GF-D8 (cell line): Measurements from ENCODE around the gene EEF2K.

Experiments
- DNase-seq: peaks from one replicate; lab custom pipeline; 2025; lab: John Stamatoyannopoulos, UW

The EEF2K gene

DNA sequence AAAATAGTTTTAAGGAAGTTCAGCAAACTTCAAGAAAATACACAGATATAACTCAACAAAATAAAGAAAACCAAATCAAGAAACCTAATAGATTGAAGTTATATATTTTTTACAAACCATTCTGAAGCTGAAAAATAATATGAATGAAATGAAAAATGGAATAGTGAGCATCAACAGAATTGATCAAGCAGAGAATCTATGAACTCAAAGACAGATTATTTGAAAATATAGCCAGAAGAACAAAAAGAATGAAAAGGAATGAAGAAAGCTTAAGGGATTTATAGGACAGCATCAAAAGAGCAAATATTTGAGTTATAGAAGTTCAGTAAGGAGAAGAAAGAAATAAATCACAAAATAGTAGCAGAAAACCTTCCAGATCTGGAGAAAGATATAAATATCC, 130.5 kb downstream of the EEF2K start:
- DNase-seq = no peak

DNA sequence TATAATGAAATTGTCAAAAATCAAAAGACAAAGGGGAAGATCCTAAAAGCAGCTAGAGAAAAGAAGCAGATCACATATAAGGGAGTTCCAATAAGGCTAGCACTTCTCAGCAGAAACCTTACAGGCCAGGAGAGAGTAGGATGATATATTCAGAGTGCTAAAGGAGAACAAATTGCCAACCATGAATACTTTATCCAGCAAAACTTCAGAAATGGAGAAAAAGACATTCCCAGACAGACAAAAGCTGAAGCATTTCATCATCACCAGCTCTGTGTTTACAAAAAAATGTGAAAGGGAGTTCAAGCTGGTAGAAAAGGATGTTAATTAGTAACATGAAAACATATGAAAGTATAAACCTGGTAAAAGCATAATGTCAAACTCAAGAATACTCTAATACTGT, 131.0 kb downstream of the EEF2K start:
- no peak for DNase-seq

DNA sequence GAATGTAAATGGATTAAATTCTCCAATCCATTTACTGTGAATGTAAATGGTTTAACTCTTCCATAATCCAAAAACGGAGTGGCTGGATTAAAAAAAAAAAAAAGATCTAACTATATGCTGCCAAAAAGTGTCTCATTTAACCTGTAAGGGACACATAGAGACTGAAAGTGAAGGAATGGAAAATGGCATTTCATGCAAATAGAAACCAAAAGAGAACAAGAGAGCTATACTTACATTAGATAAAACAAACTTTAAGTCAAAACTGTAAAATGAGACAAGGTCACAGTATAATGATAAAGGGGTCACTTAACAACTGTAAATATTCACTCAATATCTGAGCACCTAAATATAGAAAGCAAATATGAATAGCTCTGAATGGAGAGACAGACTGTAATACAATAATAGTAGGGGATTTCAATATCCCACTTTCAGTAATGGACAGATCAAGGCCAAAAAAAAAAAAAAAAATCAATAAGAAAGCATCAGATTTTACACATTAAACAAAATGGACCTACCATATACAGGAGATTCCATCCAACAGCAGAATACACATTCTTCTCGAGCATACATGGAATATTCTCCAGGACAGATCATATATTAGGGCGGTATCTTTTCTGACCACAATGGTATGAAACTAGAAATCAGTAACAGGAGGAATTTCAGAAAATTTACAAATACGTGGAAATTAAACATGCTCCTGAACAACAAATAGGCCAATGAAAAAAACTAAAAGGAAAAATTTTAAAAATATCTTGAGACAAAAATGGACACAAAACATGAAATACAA, 132.0 kb downstream of the EEF2K start:
- no peak for DNase-seq
